Measurements from ENCODE around the gene SLC10A2.

SLC10A2 gene

DNA sequence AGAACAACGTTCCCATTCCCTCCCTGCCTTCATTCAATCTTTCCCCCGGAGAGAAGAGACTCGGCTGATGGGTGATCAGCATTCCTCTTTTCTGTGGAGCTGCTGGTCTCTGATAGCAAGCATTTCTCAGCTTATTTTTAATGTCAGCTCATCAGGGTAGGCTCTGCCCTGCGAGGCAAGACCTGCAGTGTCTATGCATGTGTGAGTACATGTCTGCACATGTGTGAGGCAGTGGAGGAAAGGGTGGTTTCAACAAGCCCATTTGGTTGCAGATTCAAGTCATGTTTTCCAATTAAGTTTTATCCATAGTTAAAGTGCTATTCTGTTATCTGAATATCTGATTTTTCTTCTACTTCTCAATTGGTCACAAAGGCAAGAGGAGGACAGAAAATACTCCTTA, 19.5 kb downstream of the SLC10A2 start:
- TF ChIP-seq SIN3A (IDR thresholded peaks at IDR 0.05; ENCODE audit: borderline replicate concordance, insufficient read depth, low read length) (no peak), REST (IDR thresholded peaks at IDR 0.05; ENCODE audit: insufficient read depth in 1 of 2, low read depth in 2 of 2, low read length in 2 of 2) (no peak), POLR2AphosphoS5 (IDR thresholded peaks at IDR 0.05; ENCODE audit: low read depth, low read length) (no peak), TAF1 (IDR thresholded peaks at IDR 0.05; ENCODE audit: borderline replicate concordance, insufficient read depth, low read length) (no peak), FOXP2 (optimal IDR thresholded peaks at IDR 0.05; ENCODE audit: borderline replicate concordance, extremely low read depth, extremely low read length, insufficient read depth) (no peak)

DNA sequence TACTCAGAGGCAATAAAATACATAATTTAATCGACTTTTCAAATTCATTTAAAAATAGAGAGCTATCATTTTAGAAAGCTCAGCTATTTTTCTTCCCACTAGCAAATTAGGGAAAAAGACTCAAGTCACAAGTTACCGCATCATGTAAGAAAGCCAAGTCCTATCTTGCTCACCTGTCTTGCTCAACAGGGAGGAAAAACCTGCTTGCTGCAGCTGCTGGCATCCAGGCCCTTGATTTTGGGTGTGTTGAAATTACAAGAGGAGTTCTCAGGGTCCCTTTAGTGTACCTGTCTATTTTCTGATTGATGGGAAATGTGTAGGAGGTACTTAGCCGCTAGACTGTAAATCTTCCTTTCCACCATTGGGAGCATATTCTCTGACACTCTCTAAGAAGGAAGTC, 22.2 kb downstream of the SLC10A2 start:
- no peak for TF ChIP-seq SIN3A (IDR thresholded peaks at IDR 0.05; ENCODE audit: borderline replicate concordance, insufficient read depth, low read length)
- no peak for TF ChIP-seq REST (IDR thresholded peaks at IDR 0.05; ENCODE audit: insufficient read depth in 1 of 2, low read depth in 2 of 2, low read length in 2 of 2)
- no peak for TF ChIP-seq TAF1 (IDR thresholded peaks at IDR 0.05; ENCODE audit: borderline replicate concordance, insufficient read depth, low read length)
- TF ChIP-seq FOXP2 (optimal IDR thresholded peaks at IDR 0.05; ENCODE audit: borderline replicate concordance, extremely low read depth, extremely low read length, insufficient read depth): no peak
- TF ChIP-seq POLR2AphosphoS5 (IDR thresholded peaks at IDR 0.05; ENCODE audit: low read depth, low read length): no peak

DNA sequence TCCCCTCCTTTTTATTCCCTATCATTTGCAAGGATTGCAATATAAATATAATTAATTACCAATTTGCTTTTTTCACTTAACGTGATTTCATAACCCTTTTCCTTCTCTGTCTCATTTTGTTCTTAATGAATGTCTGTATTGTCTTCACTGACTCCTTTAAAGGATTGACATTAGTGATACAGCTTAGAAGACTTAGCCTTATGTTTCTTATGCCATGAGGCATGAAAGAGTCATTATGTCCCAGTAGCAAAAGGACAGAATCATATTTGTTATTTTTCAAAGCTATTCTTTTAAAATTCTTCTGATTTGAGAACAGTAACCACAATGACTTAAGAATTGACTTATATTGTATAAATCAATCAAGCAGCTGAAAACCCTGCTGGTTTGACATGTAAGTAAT, 26.2 kb downstream of the SLC10A2 start:
- TF ChIP-seq SIN3A (IDR thresholded peaks at IDR 0.05; ENCODE audit: borderline replicate concordance, insufficient read depth, low read length) (no peak), FOXP2 (optimal IDR thresholded peaks at IDR 0.05; ENCODE audit: borderline replicate concordance, extremely low read depth, extremely low read length, insufficient read depth) (no peak), POLR2AphosphoS5 (IDR thresholded peaks at IDR 0.05; ENCODE audit: low read depth, low read length) (no peak), REST (IDR thresholded peaks at IDR 0.05; ENCODE audit: insufficient read depth in 1 of 2, low read depth in 2 of 2, low read length in 2 of 2) (no peak), TAF1 (IDR thresholded peaks at IDR 0.05; ENCODE audit: borderline replicate concordance, insufficient read depth, low read length) (no peak)

GRCh38 chr13:103039183-103039582, 27.0 kb downstream of the SLC10A2 start:
- TF ChIP-seq FOXP2 (optimal IDR thresholded peaks at IDR 0.05; ENCODE audit: borderline replicate concordance, extremely low read depth, extremely low read length, insufficient read depth) (no peak), SIN3A (IDR thresholded peaks at IDR 0.05; ENCODE audit: borderline replicate concordance, insufficient read depth, low read length) (no peak), POLR2AphosphoS5 (IDR thresholded peaks at IDR 0.05; ENCODE audit: low read depth, low read length) (no peak), REST (IDR thresholded peaks at IDR 0.05; ENCODE audit: insufficient read depth in 1 of 2, low read depth in 2 of 2, low read length in 2 of 2) (no peak), TAF1 (IDR thresholded peaks at IDR 0.05; ENCODE audit: borderline replicate concordance, insufficient read depth, low read length) (no peak)

DNA sequence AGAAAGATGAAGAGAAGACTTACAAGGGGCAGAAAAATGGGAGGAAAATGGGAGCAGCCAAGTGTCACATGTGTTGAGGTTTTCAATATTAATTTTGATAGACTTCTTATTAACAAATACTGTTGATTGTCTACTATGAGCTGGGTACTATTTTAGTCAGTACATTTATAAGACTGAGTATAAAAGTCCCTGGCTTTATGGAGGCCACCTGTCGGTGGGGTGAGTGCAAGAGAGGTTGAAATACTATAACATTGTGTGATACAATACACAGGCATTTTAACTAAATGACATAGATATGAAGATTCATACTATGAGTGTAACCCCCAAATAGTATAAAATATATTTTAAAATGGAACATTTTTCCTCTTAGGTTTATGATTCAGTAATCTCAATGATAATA, 29.9 kb downstream of the SLC10A2 start:
- TF ChIP-seq REST (IDR thresholded peaks at IDR 0.05; ENCODE audit: insufficient read depth in 1 of 2, low read depth in 2 of 2, low read length in 2 of 2): no peak

Data from PFSK-1 (cell line).